Keratinocyte (primary cell): ENCODE results near the gene GCNT2. TPM values are rescaled to one million over a fixed set of nuclear protein-coding genes. Genes with fewer than 3 reads are reported as not detected.
A peak's percentile ranks its signal among the peaks of the same experiment; 100 is the strongest.

Experiments
- DNase-seq: peaks from one replicate; pipeline ENCODE4 v3.0.0-alpha.2; 2011; ENCODE audit warnings: low read depth, missing footprints, low spot score
- FAIRE-seq: peaks from 2 replicates; lab custom pipeline; 2011; peaks lifted over from hg19 to GRCh38; lab: Jason Lieb, UNC
- H2AFZ ChIP-seq: 2 replicates; pipeline ENCODE4 v1.6.0; 2012; ENCODE audit warnings: low read length, control low read depth, inconsistent platforms; ENCODE audit not compliant: control insufficient read depth
- H3K27ac ChIP-seq: 2 replicates; pipeline ENCODE4 v1.5.1; 2011; ENCODE audit warnings: low read length; ENCODE audit not compliant: control insufficient read depth, insufficient read depth
- H3K27me3 ChIP-seq: 3 replicates; pipeline ENCODE4 v1.6.0; 2011; ENCODE audit warnings: low read length; ENCODE audit not compliant: control insufficient read depth, insufficient read depth; ENCODE audit errors: extremely low read depth
- H3K36me3 ChIP-seq, 2 experiments: 2 replicates in 1 of 2; 3 replicates in 1 of 2; pipeline ENCODE4 v1.5.1; 2011; ENCODE audit warnings: low read length in 2 of 2, mild to moderate bottlenecking in 1 of 2; ENCODE audit not compliant: control insufficient read depth in 2 of 2, insufficient read depth in 2 of 2; ENCODE audit errors: extremely low read depth in 1 of 2
- H3K4me1 ChIP-seq: 3 replicates; pipeline ENCODE4 v1.5.1; 2011; ENCODE audit warnings: low read length; ENCODE audit not compliant: control insufficient read depth, insufficient read depth; ENCODE audit errors: extremely low read depth
- H3K4me2 ChIP-seq: 3 replicates; pipeline ENCODE4 v1.6.0; 2011; ENCODE audit warnings: low read depth, low read length; ENCODE audit not compliant: control insufficient read depth, insufficient read depth; ENCODE audit errors: extremely low read depth
- H3K4me3 ChIP-seq, 3 experiments: fragments of 200-600 bp in 1 of 3; sonication (generic) in 1 of 3; 2 replicates in 2 of 3; 3 replicates in 1 of 3; pipeline ENCODE4 v1.5.1; 2011 to 2016; ENCODE audit warnings: low read length in 3 of 3, mild to moderate bottlenecking in 3 of 3, control low read depth in 2 of 3, inconsistent platforms in 1 of 3, low read depth in 1 of 3, mixed read lengths in 1 of 3, mixed run types in 1 of 3, moderate library complexity in 1 of 3; ENCODE audit not compliant: control insufficient read depth in 2 of 3, insufficient read depth in 2 of 3; ENCODE audit errors: extremely low read depth in 1 of 3
- H3K79me2 ChIP-seq: 2 replicates; pipeline ENCODE4 v1.6.0; 2012; ENCODE audit warnings: low read length; ENCODE audit not compliant: control insufficient read depth, insufficient read depth
- H3K9ac ChIP-seq: 3 replicates; pipeline ENCODE4 v1.6.0; 2011; ENCODE audit warnings: low read length; ENCODE audit not compliant: control insufficient read depth, insufficient read depth; ENCODE audit errors: extremely low read depth
- H3K9me1 ChIP-seq: 3 replicates; pipeline ENCODE4 v1.6.0; 2011; ENCODE audit warnings: low read length; ENCODE audit not compliant: control insufficient read depth, insufficient read depth; ENCODE audit errors: extremely low read depth
- H3K9me3 ChIP-seq: 2 replicates; pipeline ENCODE4 v1.5.1; 2012; ENCODE audit warnings: low read depth, low read length; ENCODE audit not compliant: control insufficient read depth
- H4K20me1 ChIP-seq: 3 replicates; pipeline ENCODE4 v1.6.0; 2011; ENCODE audit warnings: low read length; ENCODE audit not compliant: control insufficient read depth, insufficient read depth; ENCODE audit errors: extremely low read depth
- EZH2 ChIP-seq: IDR thresholded peaks from one replicate; pipeline ENCODE4 v1.6.1; 2012; ENCODE audit warnings: inconsistent platforms, mild to moderate bottlenecking, low read length, moderate library complexity
- dilution Hi-C: fragments of 300-500 bp; cut with MboI; formaldehyde crosslinking; loops from one replicate; pipeline ENCODE4 v1.7.0; 2020; ENCODE audit warnings: low sequenced_read_pairs; ENCODE audit not compliant: extremely low pct_ligation_motif_present
- polyA plus RNA-seq, 5 experiments: library from polyadenylated mRNA; depleted of rRNA in 3 of 5; stranded (reverse) in 3 of 5; stranded (forward) in 1 of 5; unstranded in 1 of 5; fragments of >200 nt; gene quantifications; 1 replicate in 1 of 5; 2 replicates in 3 of 5; 3 replicates in 1 of 5; pipeline versions ENCODE4 v1.2.1 to v1.2.3, GENCODE V29; 2011 to 2012; ENCODE audit warnings: missing spikeins in 2 of 5, low read depth in 1 of 5, low replicate concordance in 1 of 5
- TF ChIP-seq, protein P1 (sequence below), 3 experiments: IDR thresholded peaks in 1 of 3; conservative IDR thresholded peaks in 1 of 3; optimal IDR thresholded peaks in 1 of 3; 2 replicates in 2 of 3; 3 replicates in 1 of 3; pipeline versions ENCODE3 to v1.5.1; 2011; ENCODE audit warnings: low read length in 3 of 3, mild to moderate bottlenecking in 3 of 3, moderate library complexity in 2 of 3, control low read depth in 1 of 3, inconsistent platforms in 1 of 3; ENCODE audit not compliant: insufficient read depth in 2 of 3; ENCODE audit errors: extremely low read depth in 1 of 3

Gene GCNT2
- polyA plus RNA-seq, 1 donor (not counting 4 experiments of a cell fraction or from before 2014, with no cell fraction given) = 7.3 TPM

DNA sequence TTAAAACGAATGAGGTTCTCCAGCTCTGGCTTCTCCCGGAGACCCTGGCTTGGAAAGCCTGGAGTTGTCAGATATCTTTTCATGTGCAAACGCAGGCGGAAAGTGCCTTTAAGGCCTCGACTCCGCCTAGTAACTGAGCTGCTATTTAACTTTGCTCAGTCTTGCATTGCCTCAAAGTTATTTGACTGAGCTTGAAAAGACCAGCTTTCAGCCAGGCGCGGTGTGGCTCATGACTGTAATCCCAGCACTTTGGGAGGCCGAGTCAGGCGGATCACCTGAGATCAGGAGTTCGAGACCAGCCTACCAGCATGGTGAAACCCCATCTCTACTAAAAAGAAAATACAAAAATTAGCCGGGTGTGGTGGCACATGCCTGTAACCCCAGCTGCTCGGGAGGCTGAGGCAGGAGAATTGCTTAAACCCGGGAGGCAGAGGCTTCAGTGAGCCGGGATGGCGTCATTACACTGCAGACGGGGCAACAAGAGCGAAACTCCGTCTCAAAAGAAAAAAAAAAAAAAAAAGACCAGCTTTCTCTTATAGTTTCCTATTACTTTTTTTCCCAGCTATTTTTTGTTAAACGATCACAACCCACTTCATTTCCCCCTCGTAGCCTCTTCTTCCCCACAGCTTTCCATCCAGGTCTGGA is 1.9 kb downstream of the GCNT2 start:
- Histone ChIP-seq H3K4me3 (peak overlapping the region; percentile 38 to 64 (median 61)), H3K9ac (peak overlapping the region; percentile 83), H3K9me3 (no peaks in the 10 kb centered on the region), H3K36me3 (peaks cover 0 to 5% of the 10 kb centered on the region in 2 experiments), H3K4me1 (peaks cover 37% of the 10 kb centered on the region), H3K79me2 (peaks cover 2% of the 10 kb centered on the region), H3K9me1 (no peaks in the 10 kb centered on the region), H3K27ac (peak overlapping the region; percentile 97), H4K20me1 (no peaks in the 10 kb centered on the region), H3K4me2 (peak overlapping the region; percentile 80), H2AFZ (peak overlapping the region; percentile 78), H3K27me3 (no peaks in the 10 kb centered on the region)
- no peak for FAIRE-seq
- dilution Hi-C loops = no loop called here
- DNase-seq = no peak
- TF ChIP-seq, protein P1, sequence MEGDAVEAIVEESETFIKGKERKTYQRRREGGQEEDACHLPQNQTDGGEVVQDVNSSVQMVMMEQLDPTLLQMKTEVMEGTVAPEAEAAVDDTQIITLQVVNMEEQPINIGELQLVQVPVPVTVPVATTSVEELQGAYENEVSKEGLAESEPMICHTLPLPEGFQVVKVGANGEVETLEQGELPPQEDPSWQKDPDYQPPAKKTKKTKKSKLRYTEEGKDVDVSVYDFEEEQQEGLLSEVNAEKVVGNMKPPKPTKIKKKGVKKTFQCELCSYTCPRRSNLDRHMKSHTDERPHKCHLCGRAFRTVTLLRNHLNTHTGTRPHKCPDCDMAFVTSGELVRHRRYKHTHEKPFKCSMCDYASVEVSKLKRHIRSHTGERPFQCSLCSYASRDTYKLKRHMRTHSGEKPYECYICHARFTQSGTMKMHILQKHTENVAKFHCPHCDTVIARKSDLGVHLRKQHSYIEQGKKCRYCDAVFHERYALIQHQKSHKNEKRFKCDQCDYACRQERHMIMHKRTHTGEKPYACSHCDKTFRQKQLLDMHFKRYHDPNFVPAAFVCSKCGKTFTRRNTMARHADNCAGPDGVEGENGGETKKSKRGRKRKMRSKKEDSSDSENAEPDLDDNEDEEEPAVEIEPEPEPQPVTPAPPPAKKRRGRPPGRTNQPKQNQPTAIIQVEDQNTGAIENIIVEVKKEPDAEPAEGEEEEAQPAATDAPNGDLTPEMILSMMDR (optimal IDR thresholded peaks at IDR 0.05 in 1 of 3, IDR thresholded peaks at IDR 0.05 in 1 of 3, conservative IDR thresholded peaks at IDR 0.05 in 1 of 3; ENCODE audit: extremely low read depth in 1 of 3, insufficient read depth in 2 of 3, low read length in 3 of 3) = no peak
- TF ChIP-seq EZH2 = no peak

DNA sequence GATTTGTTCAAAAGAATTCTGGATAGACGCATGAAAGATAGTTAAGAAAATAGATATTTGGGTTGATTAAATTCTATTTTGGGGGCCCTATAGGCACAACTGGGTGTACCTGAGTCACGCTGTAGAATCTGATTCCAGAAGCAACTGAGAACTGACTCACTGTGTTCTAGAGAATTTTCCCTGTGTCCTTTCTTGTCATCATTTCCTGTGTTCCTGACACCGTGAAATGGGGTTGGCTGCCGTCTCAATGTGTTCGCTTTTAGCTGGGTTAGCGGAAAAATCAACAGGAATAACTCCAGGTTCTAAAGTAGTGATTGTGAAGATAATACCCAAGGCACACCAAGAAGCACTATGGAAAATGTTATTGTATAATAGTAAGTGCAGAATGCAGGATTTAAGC is 5.0 kb downstream of the GCNT2 start:
- Histone ChIP-seq H3K4me2 (no peak overlapping the region), H3K9me3 (no peaks in the 10 kb centered on the region), H3K36me3 (peaks cover 0 to 8% of the 10 kb centered on the region in 2 experiments), H2AFZ (no peak overlapping the region), H3K27me3 (no peaks in the 10 kb centered on the region), H3K9ac (no peak overlapping the region), H3K4me3 (no peak overlapping the region), H3K27ac (no peak overlapping the region), H3K9me1 (no peaks in the 10 kb centered on the region), H3K79me2 (peaks cover 2% of the 10 kb centered on the region), H3K4me1 (peaks cover 23% of the 10 kb centered on the region), H4K20me1 (no peaks in the 10 kb centered on the region)
- dilution Hi-C loops = no loop called here
- no peak for DNase-seq
- no peak for FAIRE-seq
- TF ChIP-seq, protein P1 (optimal IDR thresholded peaks at IDR 0.05 in 1 of 3, IDR thresholded peaks at IDR 0.05 in 1 of 3, conservative IDR thresholded peaks at IDR 0.05 in 1 of 3; ENCODE audit: extremely low read depth in 1 of 3, insufficient read depth in 2 of 3, low read length in 3 of 3) = no peak
- no peak for TF ChIP-seq EZH2
